HL-60 (cell line): ENCODE data around the gene RAB11B.
"Not testable (repeated sequence)": the region's sequence is repeated elsewhere in the genome, so short reads cannot be mapped to it uniquely, and the experiment has no call there.

Source experiments
- CTCF ChIP-seq: IDR thresholded peaks from one replicate; pipeline ENCODE4 v1.5.1; 2011; ENCODE audit warnings: low read length, control low read depth, inconsistent platforms; ENCODE audit not compliant: insufficient read depth
- GABPA ChIP-seq: IDR thresholded peaks from 2 replicates; pipeline ENCODE4 v1.6.1; 2012; ENCODE audit warnings: low read depth
- POLR2AphosphoS5 ChIP-seq: IDR thresholded peaks from 2 replicates; pipeline ENCODE4 v1.6.1; 2012; ENCODE audit warnings: low read depth
- REST ChIP-seq: IDR thresholded peaks from 2 replicates; pipeline ENCODE4 v1.6.1; 2012; ENCODE audit warnings: low read depth; ENCODE audit not compliant: insufficient replicate concordance
- SPI1 ChIP-seq: IDR thresholded peaks from 2 replicates; pipeline ENCODE4 v1.6.1; 2012; ENCODE audit warnings: low read depth, mild to moderate bottlenecking, borderline replicate concordance

- TF ChIP-seq CTCF, POLR2AphosphoS5, REST, GABPA, SPI1: not testable (repeated sequence)
Measured at GRCh38 chr19:8352845-8353244, 37.3 kb upstream of the RAB11B start.
